Bone marrow (tissue), 2 donors: ENCODE measurements around the gene PRKCG.

Source experiments
- DNase-seq, 2 donors: peaks; one replicate each; lab custom pipeline; 2025; lab: John Stamatoyannopoulos, UW

The PRKCG gene

DNA sequence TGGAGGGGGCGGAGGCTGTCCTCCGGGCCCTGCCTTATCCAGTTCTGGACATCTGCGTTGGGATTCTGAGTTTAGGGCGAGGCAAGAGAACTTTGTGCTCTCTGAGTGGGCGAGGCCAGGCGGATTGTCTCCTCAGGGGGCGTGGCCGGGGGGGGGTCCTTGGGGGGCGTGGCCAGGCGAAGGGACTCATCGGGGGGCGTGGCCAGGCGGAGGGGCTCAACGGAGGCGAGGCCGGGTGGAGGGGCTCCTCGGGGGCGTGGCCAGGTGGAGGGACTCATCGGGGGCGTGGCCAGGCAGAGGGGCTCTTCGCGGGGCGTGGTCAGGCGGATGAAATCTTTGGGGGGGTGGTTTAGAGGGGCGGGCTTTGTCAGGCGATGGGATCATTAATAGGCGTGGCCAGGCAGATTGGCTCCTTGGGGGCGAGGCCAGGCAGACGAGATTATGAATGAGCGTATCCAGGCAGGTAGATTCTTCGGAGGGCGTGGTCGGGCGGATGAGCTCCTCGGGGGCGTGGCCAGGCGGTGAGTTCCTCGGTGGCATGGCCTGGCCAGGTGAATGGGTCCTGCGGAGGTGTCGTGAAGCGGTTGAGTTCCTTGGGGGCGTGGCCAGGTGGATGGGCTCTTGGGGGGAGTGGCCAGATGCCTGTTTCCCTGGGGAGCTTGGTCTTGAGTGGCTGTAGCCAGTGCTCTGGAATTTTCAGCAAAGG lies 16.8 kb downstream of the PRKCG start:
- DNase-seq: no peak

DNA sequence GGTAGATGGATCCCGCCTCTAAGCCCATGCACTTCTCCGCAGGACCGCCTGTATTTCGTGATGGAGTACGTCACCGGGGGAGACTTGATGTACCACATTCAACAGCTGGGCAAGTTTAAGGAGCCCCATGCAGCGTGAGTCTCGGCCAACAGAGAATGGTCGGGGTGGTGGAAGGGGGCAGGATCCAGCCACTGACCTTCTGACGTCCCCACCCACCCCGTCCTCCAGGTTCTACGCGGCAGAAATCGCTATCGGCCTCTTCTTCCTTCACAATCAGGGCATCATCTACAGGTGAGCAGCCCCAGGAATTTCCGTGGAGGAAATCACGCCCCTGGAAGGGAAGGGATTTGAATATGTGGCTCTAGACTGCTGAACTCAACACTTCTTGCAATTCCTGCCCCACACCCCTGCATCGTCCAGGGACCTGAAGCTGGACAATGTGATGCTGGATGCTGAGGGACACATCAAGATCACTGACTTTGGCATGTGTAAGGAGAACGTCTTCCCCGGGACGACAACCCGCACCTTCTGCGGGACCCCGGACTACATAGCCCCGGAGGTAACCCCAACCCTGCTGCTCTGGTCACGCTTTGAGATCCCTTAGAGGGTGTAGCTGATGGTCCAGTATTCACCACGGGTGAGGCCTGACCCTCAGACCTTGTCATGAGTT lies 18.3 kb downstream of the PRKCG start:
- no peak for DNase-seq

GRCh38 chr19:53903055-53903680 lies 21.2 kb downstream of the PRKCG start:
- DNase-seq: no peak

DNA sequence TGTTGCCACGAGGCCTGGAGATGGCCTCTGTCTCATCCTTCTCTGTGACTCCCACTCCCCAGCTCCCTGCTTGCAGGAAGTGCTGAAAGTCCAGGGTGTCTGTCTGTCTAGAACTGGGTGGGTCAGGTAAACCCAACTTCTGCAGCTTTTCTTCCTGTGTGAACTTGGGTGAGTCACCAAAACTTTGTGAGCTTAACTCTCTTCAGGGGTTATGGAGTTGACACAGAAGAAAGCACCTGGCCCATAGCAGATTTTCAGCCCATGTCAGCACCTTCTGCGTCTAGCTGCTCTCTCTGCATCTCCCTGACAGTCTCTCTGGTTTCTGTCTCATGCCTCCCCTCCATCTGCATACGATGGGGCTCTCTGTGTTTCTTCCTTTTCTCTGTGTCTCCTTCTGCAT lies 22.9 kb downstream of the PRKCG start:
- DNase-seq: no peak

DNA sequence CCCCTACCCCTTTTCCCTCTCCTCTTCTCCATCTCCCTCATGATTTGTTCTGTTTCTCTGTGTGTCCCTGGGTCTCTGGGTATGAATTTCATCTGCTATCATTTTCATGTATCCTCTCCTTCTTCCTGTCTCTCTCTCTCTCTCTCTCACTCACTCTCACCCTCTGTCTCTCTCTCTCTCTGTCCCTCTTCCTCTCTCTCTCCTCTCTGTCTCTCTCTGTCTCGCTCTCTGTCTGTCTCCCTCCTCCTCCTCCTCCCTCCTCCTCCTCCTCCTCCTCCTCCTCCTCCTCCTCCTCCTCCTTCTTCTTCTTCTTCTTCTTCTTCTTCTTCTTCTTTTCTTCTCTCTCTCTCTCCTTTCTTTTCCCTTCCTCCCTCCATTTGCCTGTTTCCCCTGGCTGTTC lies 23.8 kb downstream of the PRKCG start:
- DNase-seq: no peak

GRCh38 chr19:53906211-53907192 lies 24.5 kb downstream of the PRKCG start:
- peak; percentile 39 to 42 for DNase-seq

DNA sequence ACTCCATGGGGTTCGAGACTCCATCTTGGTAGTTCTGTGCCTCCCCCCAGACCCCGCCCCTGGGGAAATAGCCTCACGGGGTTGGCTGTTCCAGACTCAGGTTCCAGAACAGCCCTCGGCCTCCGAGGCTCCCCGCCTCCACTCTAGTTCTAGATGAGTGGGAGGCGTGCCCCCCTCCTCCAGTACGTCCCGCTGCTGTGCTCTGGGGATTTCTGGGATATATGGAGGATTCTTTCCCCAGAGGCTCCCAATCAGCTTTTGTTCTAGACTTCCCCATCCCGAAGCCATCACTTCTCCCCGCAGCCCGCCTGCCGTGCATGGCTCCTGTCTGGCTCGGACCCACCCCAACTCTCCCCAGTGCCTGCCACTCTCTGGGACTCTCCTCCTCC lies 25.2 kb downstream of the PRKCG start:
- no peak for DNase-seq

GRCh38 chr19:53907690-53908089 lies 25.7 kb downstream of the PRKCG start:
- DNase-seq: no peak

DNA sequence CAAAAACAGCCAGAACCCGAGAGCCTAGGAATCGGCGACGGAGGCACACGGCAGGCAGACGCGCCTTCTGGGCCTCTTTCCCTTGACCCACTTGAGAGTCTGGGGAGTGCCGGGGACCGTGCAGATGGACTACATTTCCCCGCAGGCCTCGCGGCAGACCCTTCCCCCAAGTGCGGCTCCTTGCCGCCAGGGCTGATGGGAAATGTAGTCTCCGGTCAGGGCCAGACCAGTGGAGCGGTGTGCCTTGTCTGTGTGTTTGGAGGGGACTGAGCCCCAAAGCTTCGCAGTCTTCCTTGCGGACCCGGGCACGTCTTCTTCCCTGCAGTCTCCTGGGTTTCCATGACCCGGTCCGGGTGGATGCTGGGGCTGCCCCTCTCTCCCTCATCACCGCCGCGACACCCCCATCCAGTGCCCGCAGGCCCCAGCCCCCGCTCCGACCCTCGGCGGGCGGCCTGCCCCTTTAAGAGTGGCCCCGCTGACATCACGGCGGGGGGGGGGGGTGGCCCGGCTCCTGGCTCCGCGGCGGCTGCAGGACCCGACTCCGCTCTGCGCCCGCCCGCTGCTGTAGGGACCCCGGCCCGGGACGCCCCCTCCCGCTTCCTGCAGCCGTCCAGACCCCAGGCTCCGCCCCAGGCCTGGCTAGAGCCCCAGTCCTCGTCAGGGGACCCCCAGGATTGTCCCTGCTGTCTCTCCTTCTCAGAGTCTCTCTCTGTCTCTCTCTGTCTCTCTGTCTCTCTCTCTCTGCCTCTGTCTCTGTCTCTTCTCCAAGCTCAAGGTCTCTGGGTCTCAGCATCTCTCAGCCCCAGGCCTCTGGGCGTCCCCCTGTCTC lies 26.3 kb downstream of the PRKCG start:
- DNase-seq: no peak

DNA sequence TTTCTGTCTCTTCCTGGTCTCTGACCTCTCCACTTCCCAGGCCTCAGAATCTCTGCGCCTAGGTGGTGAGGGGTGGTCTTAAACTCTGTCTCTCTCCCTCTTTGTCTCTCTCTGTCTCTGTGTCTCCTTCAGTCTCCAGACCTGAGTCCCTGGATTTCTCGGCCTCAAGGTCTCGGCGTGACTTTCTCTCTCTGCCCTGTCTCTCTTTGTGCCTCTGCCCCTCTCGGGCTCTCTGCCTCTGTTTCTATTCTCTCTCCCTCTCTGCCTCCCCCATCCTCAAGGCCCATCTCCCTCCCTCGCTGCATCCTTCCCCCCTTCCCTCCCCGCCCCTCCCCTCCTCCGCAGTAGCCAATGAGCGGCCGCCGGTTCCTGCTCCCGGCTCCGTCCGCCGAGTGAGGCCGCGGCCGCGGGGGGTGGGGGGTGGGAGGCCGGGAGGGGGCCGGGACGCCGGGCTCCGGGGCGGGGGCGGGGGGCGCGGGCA lies 27.0 kb downstream of the PRKCG start, which contains the start of gene CACNG7:
TSS of gene CACNG7 (plus strand) at position 344 of the 481 bp plus-strand sequence. CDS start 3,554 bp downstream, outside the sequence.
- no peak for DNase-seq

- DNase-seq: no peak
These were observed 27.6 kb downstream of the PRKCG start for GRCh38 chr19:53909471-53910169.

DNA sequence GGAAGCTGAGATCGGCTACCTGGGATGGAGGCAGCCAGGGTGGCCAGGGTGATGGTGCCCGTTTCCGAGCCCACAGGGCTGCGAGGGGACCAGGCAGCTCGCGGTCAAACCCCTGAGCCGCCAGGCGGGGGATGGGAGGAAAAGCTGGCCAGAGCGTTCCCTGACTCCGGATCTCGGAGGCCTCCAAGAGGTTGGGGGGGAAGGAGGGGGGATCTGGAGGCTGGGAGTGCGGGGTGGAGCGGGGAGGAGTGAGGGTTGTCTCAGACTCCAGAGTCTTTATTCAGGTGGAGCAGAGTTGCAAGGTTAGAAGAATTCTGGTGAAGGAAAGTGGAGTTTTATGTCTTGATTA lies 28.1 kb downstream of the PRKCG start:
- DNase-seq: no peak

DNA sequence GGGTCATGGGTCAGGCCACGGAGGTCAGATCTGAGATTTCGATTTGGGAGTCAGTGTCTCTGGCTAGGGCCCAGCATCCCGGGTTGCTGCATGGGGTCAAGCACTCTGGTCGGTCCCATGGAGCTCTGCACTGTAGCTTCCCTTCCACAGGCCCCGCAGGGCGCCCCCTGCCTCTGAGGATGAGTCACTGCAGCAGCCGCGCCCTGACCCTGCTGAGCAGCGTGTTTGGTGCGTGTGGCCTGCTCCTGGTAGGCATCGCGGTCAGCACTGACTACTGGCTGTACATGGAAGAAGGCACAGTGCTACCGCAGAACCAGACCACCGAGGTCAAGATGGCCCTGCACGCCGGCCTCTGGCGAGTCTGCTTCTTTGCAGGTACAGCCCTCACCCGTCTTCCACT lies 30.7 kb downstream of the PRKCG start:
- no peak for DNase-seq

DNA sequence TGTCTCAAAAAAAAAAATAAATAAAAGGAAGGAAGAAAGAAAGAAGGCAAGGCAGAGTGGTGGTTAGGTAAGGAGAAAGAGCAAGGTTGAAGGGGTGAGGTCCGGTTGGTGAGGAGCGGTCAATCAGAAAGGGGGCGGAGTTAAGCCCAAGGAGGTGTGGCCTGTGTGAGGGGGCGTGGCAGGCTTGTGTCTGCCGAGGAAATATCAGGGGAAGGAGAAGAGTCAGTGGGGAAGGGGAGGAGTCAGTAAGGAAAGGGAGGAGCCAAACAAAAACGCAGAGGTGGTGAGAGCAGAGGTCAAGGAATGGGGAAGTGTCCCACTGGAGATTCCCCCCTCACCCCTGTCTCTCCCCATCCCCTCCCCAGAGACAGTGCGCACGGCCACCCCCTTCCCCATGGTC lies 33.0 kb downstream of the PRKCG start:
- DNase-seq: no peak

GRCh38 chr19:53916004-53916403 lies 34.0 kb downstream of the PRKCG start:
- DNase-seq: no peak

- no peak for DNase-seq
These were observed 35.4 kb downstream of the PRKCG start for GRCh38 chr19:53917356-53917755.

- no peak for DNase-seq
These were observed 45.7 kb downstream of the PRKCG start for GRCh38 chr19:53927739-53928138.

- DNase-seq: no peak
These were observed 54.0 kb downstream of the PRKCG start for GRCh38 chr19:53936029-53936428.

GRCh38 chr19:53942001-53942786 lies 60.2 kb downstream of the PRKCG start:
- DNase-seq: no peak

DNA sequence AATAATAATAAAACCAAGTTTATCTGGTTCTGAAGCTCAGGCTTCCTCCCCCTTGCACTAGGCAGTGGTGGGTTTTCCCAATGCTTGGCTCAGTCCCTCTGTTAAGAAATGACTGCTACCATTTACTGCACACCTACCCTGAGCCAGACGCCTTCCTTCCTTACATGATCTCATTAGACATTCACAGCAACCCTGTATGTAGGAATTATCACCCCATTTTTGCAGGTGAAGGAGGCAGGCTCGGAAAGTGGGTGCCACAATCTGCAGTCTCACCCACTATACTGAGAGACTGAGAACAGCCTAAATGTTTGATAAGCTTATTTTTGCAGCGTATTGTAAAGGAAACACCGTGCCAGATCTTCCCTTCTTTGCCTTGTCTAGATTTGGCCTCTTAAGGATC lies 62.4 kb downstream of the PRKCG start:
- no peak for DNase-seq
